PC-3 (cell line): ENCODE measurements around the gene MTPN. TPM values are rescaled to one million over a fixed set of nuclear protein-coding genes. Genes with fewer than 3 reads are reported as not detected.
A peak's percentile ranks its signal among the peaks of the same experiment; 100 is the strongest.

Source experiments
- ATAC-seq: fragments of 200-7000 bp; cut with Tn5 transposase; 2 replicates; pipeline ENCODE4 v1.9.1; 2020; ENCODE audit warnings: mild to moderate bottlenecking, moderate library complexity
- BruUV-seq: library from RNA; stranded (reverse); fragments of 400-500 nt; replicated peaks from 2 replicates; lab custom pipeline; 2021; lab: Mats Ljungman, UMichigan
- CTCF ChIA-PET: fragments of 300-600 bp; sonication (Branson Sonifier 250); formaldehyde crosslinking; loops from one replicate; lab custom pipeline; 2022; ENCODE audit warnings: antibody characterized with exemption; lab: Charles Lee
- POLR2A ChIA-PET: fragments of 300-600 bp; sonication (Branson Sonifier 250); formaldehyde crosslinking; loops from one replicate; lab custom pipeline; 2022; ENCODE audit warnings: antibody characterized with exemption; ENCODE audit not compliant: unreplicated experiment; lab: Charles Lee
- DNase-seq: peaks from one replicate; pipeline ENCODE4 v3.0.0-alpha.2; 2015
- H2AFZ ChIP-seq: fragments of 300-600 bp; sonication (generic); 2 replicates; pipeline ENCODE4 v1.6.0; 2016; ENCODE audit warnings: antibody characterized with exemption, low read length
- H3F3A ChIP-seq: fragments of 300-600 bp; sonication (generic); one replicate; pipeline ENCODE4 v1.6.0; 2017; ENCODE audit warnings: antibody characterized with exemption, low read length, control low read depth, mild to moderate bottlenecking; ENCODE audit not compliant: unreplicated experiment
- H3K27ac ChIP-seq: fragments of 300-600 bp; sonication (generic); 2 replicates; pipeline ENCODE4 v1.5.1; 2016; ENCODE audit warnings: mild to moderate bottlenecking, low read length
- H3K27me3 ChIP-seq: fragments of 300-600 bp; sonication (generic); 2 replicates; pipeline ENCODE4 v1.6.1; 2016; ENCODE audit warnings: low read length, mixed read lengths
- H3K36me3 ChIP-seq: fragments of 300-600 bp; sonication (generic); 2 replicates; pipeline ENCODE4 v1.6.1; 2016; ENCODE audit warnings: low read depth, mixed run types, low read length, mixed read lengths
- H3K4me1 ChIP-seq: fragments of 300-600 bp; sonication (generic); 2 replicates; pipeline ENCODE4 v1.5.1; 2016; ENCODE audit warnings: low read length; ENCODE audit not compliant: insufficient read depth
- H3K4me2 ChIP-seq: fragments of 300-600 bp; sonication (generic); 2 replicates; pipeline ENCODE4 v1.6.0; 2016; ENCODE audit warnings: low read length
- H3K4me3 ChIP-seq: fragments of 300-600 bp; sonication (generic); 2 replicates; pipeline ENCODE4 v1.5.1; 2016; ENCODE audit warnings: mild to moderate bottlenecking, low read length, mixed read lengths
- H3K79me2 ChIP-seq: fragments of 300-600 bp; sonication (generic); 2 replicates; pipeline ENCODE4 v1.6.1; 2017; ENCODE audit warnings: low read length, mixed read lengths
- H3K9ac ChIP-seq: fragments of 300-600 bp; sonication (generic); 2 replicates; pipeline ENCODE4 v1.6.0; 2016; ENCODE audit warnings: mild to moderate bottlenecking, low read length
- H3K9me2 ChIP-seq: fragments of 300-600 bp; sonication (generic); replicated peaks from 2 replicates; pipeline ENCODE4 v1.6.1; 2016; ENCODE audit warnings: mixed run types, low read length, mixed read lengths
- H3K9me3 ChIP-seq: fragments of 300-600 bp; sonication (generic); 2 replicates; pipeline ENCODE4 v1.6.1; 2016; ENCODE audit warnings: low read length, mixed read lengths
- H4K20me1 ChIP-seq: fragments of 300-600 bp; sonication (generic); 2 replicates; pipeline ENCODE4 v1.6.1; 2016; ENCODE audit warnings: low read length, mixed read lengths
- CTCF ChIP-seq: fragments of 300-600 bp; sonication (generic); conservative IDR thresholded peaks from 2 replicates; pipeline ENCODE4 v1.5.1; 2017; ENCODE audit warnings: antibody characterized with exemption, low read depth, mild to moderate bottlenecking, low read length
- EZH2 ChIP-seq: fragments of 300-600 bp; sonication (generic); IDR thresholded peaks from one replicate; pipeline ENCODE4 v1.6.1; 2017; ENCODE audit warnings: antibody characterized with exemption, mild to moderate bottlenecking, low read length; ENCODE audit not compliant: unreplicated experiment
- EZH2phosphoT487 ChIP-seq: fragments of 300-600 bp; sonication (generic); IDR thresholded peaks from 2 replicates; pipeline ENCODE4 v1.6.1; 2018; ENCODE audit warnings: mild to moderate bottlenecking, antibody characterized with exemption, low read length, borderline replicate concordance
- intact Hi-C: fragments of 100-400 bp; cut with micrococcal nuclease; formaldehyde crosslinking; loops from 2 replicates; pipeline ENCODE4 v1.9.0; 2023
- total RNA-seq: library from RNA; depleted of rRNA; stranded (reverse); fragments of >200 nt; gene quantifications from 2 replicates; pipeline ENCODE4 v1.2.3, GENCODE V29; 2014

The MTPN gene
- total RNA-seq, 1 experiment from 2014 or later = 96.0 TPM

GRCh38 chr7:136023134-136023869 is 46.1 kb upstream of the MTPN start:
- intact Hi-C loops = no loop called here
- no peak overlapping the region for H3K4me3 ChIP-seq
- no peaks in the 10 kb centered on the region for H3K9me3 ChIP-seq
- ChIA-PET CTCF (no interaction called here), POLR2A (interaction anchor here (0.5 kb wide), 1 partner anchor 939 kb away, joined by 3 read pairs; no protein-coding TSS in a partner anchor)
- H3K27ac ChIP-seq = no peak overlapping the region
- H3K27me3 ChIP-seq = peaks cover 9% of the 10 kb centered on the region; the same call in 1 of the 2 replicates
- H3K4me1 ChIP-seq = no peaks in the 10 kb centered on the region
- no peaks in the 10 kb centered on the region for H4K20me1 ChIP-seq
- ATAC-seq (peak; percentile 85), DNase-seq (no peak)
- no TSS peak for BruUV-seq
- no peaks in the 10 kb centered on the region for H3K79me2 ChIP-seq
- H3K9ac ChIP-seq = no peak overlapping the region
- no peaks in the 10 kb centered on the region for H3F3A ChIP-seq
- H3K9me2 ChIP-seq = no peaks in the 10 kb centered on the region
- no peak for TF ChIP-seq EZH2phosphoT487
- TF ChIP-seq EZH2 = no peak
- TF ChIP-seq CTCF = no peak
- no peak overlapping the region for H3K4me2 ChIP-seq
- H3K36me3 ChIP-seq = no peaks in the 10 kb centered on the region
- H2AFZ ChIP-seq = no peak overlapping the region

- peaks cover 18% of the 10 kb centered on the region for H3K27me3 ChIP-seq
- no peak for TF ChIP-seq EZH2
- TF ChIP-seq CTCF = no peak
- TF ChIP-seq EZH2phosphoT487 = no peak
- H3K79me2 ChIP-seq = no peaks in the 10 kb centered on the region
- ATAC-seq (no peak), DNase-seq (no peak)
- no peaks in the 10 kb centered on the region for H3K4me1 ChIP-seq
- no peaks in the 10 kb centered on the region for H3K36me3 ChIP-seq
- no peaks in the 10 kb centered on the region for H3F3A ChIP-seq
- H3K9ac ChIP-seq = no peak overlapping the region
- CTCF ChIA-PET = no interaction called here
- H2AFZ ChIP-seq = no peak overlapping the region
- no peaks in the 10 kb centered on the region for H3K9me3 ChIP-seq
- H3K4me3 ChIP-seq = no peak overlapping the region
- H3K9me2 ChIP-seq = no peaks in the 10 kb centered on the region
- no TSS peak for BruUV-seq
- H4K20me1 ChIP-seq = no peaks in the 10 kb centered on the region
- no peak overlapping the region for H3K27ac ChIP-seq
- intact Hi-C loops = no loop called here
- H3K4me2 ChIP-seq = no peak overlapping the region
- POLR2A ChIA-PET = no interaction called here
Measured at GRCh38 chr7:136020556-136020955, 43.4 kb upstream of the MTPN start.

- H4K20me1 ChIP-seq = no peaks in the 10 kb centered on the region
- H2AFZ ChIP-seq = no peak overlapping the region
- no peak for TF ChIP-seq CTCF
- no peak for TF ChIP-seq EZH2
- TF ChIP-seq EZH2phosphoT487 = no peak
- H3K9ac ChIP-seq = no peak overlapping the region
- no peak overlapping the region for H3K27ac ChIP-seq
- no peak overlapping the region for H3K4me2 ChIP-seq
- intact Hi-C loops = no loop called here
- no TSS peak for BruUV-seq
- no peaks in the 10 kb centered on the region for H3K4me1 ChIP-seq
- peaks cover 42% of the 10 kb centered on the region for H3K27me3 ChIP-seq
- no peaks in the 10 kb centered on the region for H3K36me3 ChIP-seq
- H3F3A ChIP-seq = no peaks in the 10 kb centered on the region
- H3K9me2 ChIP-seq = no peaks in the 10 kb centered on the region
- H3K79me2 ChIP-seq = no peaks in the 10 kb centered on the region
- H3K4me3 ChIP-seq = no peak overlapping the region
- DNase-seq (peak; percentile 12), ATAC-seq (no peak)
- CTCF ChIA-PET = no interaction called here
- POLR2A ChIA-PET = no interaction called here
- no peaks in the 10 kb centered on the region for H3K9me3 ChIP-seq
Measured at GRCh38 chr7:136018104-136018503, 40.9 kb upstream of the MTPN start.
